H1 (cell line): ENCODE results near the gene PLVAP.

Source experiments
- ASH2L ChIP-seq: fragments of 200-600, 300-600 bp; sonication (generic); IDR thresholded peaks from one replicate; pipeline ENCODE4 v1.7.1; 2017; ENCODE audit warnings: low read length
- EGR1 ChIP-seq: IDR thresholded peaks from 2 replicates; pipeline ENCODE4 v1.6.1; 2011; ENCODE audit warnings: low read depth, low read length, borderline replicate concordance
- EP300 ChIP-seq, 2 experiments: IDR thresholded peaks; 1 replicate in 1 of 2; 2 replicates in 1 of 2; pipeline ENCODE4 v1.6.1; 2011 to 2012; ENCODE audit warnings: low read depth in 2 of 2, low read length in 2 of 2, mild to moderate bottlenecking in 2 of 2, borderline replicate concordance in 1 of 2, inconsistent platforms in 1 of 2, moderate library complexity in 1 of 2
- HDAC2 ChIP-seq, 2 experiments: fragments of 300-600 bp in 1 of 2; sonication (generic) in 1 of 2; IDR thresholded peaks; 2 replicates each; pipeline ENCODE4 v1.6.1; 2011 to 2012; ENCODE audit warnings: low read depth in 2 of 2, low read length in 2 of 2, mild to moderate bottlenecking in 2 of 2, moderate library complexity in 2 of 2, borderline replicate concordance in 1 of 2, inconsistent platforms in 1 of 2
- JUND ChIP-seq: IDR thresholded peaks from 2 replicates; pipeline ENCODE4 v1.6.1; 2011; ENCODE audit warnings: mild to moderate bottlenecking, improper control_type of control experiment, low read length
- MAX ChIP-seq: IDR thresholded peaks from 2 replicates; pipeline ENCODE4 v1.6.1; 2012; ENCODE audit warnings: inconsistent platforms
- RBBP5 ChIP-seq: IDR thresholded peaks from 2 replicates; pipeline ENCODE4 v1.7.1; 2012; ENCODE audit warnings: low read depth, mild to moderate bottlenecking, inconsistent platforms, low read length, moderate library complexity, borderline replicate concordance
- TCF12 ChIP-seq: IDR thresholded peaks from 2 replicates; pipeline ENCODE4 v1.6.1; 2011; ENCODE audit warnings: low read depth, mild to moderate bottlenecking, low read length
- TF ChIP-seq, protein P1 (sequence below), 3 experiments: IDR thresholded peaks; 1 replicate in 2 of 3; 2 replicates in 1 of 3; pipeline versions ENCODE4 v1.5.1 to v1.6.1; 2011; ENCODE audit warnings: low read length in 3 of 3, mild to moderate bottlenecking in 3 of 3, inconsistent platforms in 2 of 3, low read depth in 1 of 3, moderate library complexity in 1 of 3; ENCODE audit not compliant: insufficient read depth in 1 of 3; ENCODE audit errors: control extremely low read depth in 1 of 3

GRCh38 chr19:17327654-17328516 is 49.3 kb downstream of the PLVAP start:
- TF ChIP-seq, protein P1, sequence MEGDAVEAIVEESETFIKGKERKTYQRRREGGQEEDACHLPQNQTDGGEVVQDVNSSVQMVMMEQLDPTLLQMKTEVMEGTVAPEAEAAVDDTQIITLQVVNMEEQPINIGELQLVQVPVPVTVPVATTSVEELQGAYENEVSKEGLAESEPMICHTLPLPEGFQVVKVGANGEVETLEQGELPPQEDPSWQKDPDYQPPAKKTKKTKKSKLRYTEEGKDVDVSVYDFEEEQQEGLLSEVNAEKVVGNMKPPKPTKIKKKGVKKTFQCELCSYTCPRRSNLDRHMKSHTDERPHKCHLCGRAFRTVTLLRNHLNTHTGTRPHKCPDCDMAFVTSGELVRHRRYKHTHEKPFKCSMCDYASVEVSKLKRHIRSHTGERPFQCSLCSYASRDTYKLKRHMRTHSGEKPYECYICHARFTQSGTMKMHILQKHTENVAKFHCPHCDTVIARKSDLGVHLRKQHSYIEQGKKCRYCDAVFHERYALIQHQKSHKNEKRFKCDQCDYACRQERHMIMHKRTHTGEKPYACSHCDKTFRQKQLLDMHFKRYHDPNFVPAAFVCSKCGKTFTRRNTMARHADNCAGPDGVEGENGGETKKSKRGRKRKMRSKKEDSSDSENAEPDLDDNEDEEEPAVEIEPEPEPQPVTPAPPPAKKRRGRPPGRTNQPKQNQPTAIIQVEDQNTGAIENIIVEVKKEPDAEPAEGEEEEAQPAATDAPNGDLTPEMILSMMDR (IDR thresholded peaks at IDR 0.05; ENCODE audit: control extremely low read depth in 1 of 3, insufficient read depth in 1 of 3, low read depth in 1 of 3, low read length in 3 of 3) = peak; percentile 75 to 87 (median 85)
- TF ChIP-seq MAX = peak; percentile 80
- no peak for TF ChIP-seq TCF12
- TF ChIP-seq JUND = no peak
- TF ChIP-seq EP300 (IDR thresholded peaks at IDR 0.05; ENCODE audit: borderline replicate concordance in 1 of 2, low read depth in 2 of 2, low read length in 2 of 2) = no peak
- no peak for TF ChIP-seq HDAC2 (IDR thresholded peaks at IDR 0.05; ENCODE audit: borderline replicate concordance in 1 of 2, low read depth in 2 of 2, low read length in 2 of 2)
- no peak for TF ChIP-seq EGR1
- TF ChIP-seq ASH2L = peak; percentile 62
- peak; percentile 77; the same call in 1 of the 2 replicates for TF ChIP-seq RBBP5
